GM12878 (cell line): ENCODE results near the gene GPC3.

Experiments used
- CEBPZ ChIP-seq: fragments of 150-350 bp; IDR thresholded peaks from 2 replicates; pipeline ENCODE4 v1.6.1; 2016; ENCODE audit warnings: low read depth, low read length
- CHD4 ChIP-seq: fragments of 200-600 bp; sonication (generic); IDR thresholded peaks from 2 replicates; pipeline ENCODE4 v1.6.1; 2016; ENCODE audit warnings: mild to moderate bottlenecking
- CTCF ChIP-seq, 3 experiments: IDR thresholded peaks in 2 of 3; conservative IDR thresholded peaks in 1 of 3; 2 replicates each; pipeline ENCODE4 v1.5.1; 2011; ENCODE audit warnings: low read depth in 3 of 3, low read length in 3 of 3, mild to moderate bottlenecking in 3 of 3, control low read depth in 2 of 3, moderate library complexity in 2 of 3, inconsistent platforms in 1 of 3, mixed read lengths in 1 of 3; ENCODE audit not compliant: control insufficient read depth in 2 of 3, insufficient read depth in 1 of 3; ENCODE audit errors: extremely low read depth in 1 of 3
- EZH2 ChIP-seq: IDR thresholded peaks from 2 replicates; pipeline ENCODE4 v1.6.1; 2012; ENCODE audit warnings: low read depth, mild to moderate bottlenecking, control low read depth, inconsistent platforms, low read length, borderline replicate concordance; ENCODE audit not compliant: control insufficient read depth
- GABPA ChIP-seq: IDR thresholded peaks from 2 replicates; pipeline ENCODE4 v1.6.1; 2014; ENCODE audit warnings: antibody characterized with exemption, low read depth, mild to moderate bottlenecking, inconsistent platforms
- HDAC6 ChIP-seq: fragments of 200-600 bp; sonication (generic); IDR thresholded peaks from one replicate; pipeline ENCODE4 v1.8.0; 2017; ENCODE audit warnings: antibody characterized with exemption; ENCODE audit not compliant: unreplicated experiment
- REST ChIP-seq: IDR thresholded peaks from 2 replicates; pipeline ENCODE4 v1.6.1; 2012; ENCODE audit warnings: mild to moderate bottlenecking, low read depth, low read length

GRCh38 chrX:133511041-133511440 is 474.4 kb downstream of the GPC3 start:
- TF ChIP-seq CHD4, result no peak
- TF ChIP-seq EZH2, result no peak
- no peak for TF ChIP-seq CEBPZ
- no peak for TF ChIP-seq GABPA
- TF ChIP-seq CTCF (IDR thresholded peaks at IDR 0.05 in 2 of 3, conservative IDR thresholded peaks at IDR 0.05 in 1 of 3; ENCODE audit: control insufficient read depth in 2 of 3, extremely low read depth in 1 of 3, insufficient read depth in 1 of 3, low read depth in 3 of 3, low read length in 3 of 3), result no peak
- TF ChIP-seq HDAC6, result no peak
- TF ChIP-seq REST, result no peak
